GM12878 (cell line): ENCODE measurements around the gene FNDC3B. TPM values are rescaled to one million over a fixed set of nuclear protein-coding genes. Genes with fewer than 3 reads are reported as not detected.

Experiments used
- ATAC-seq: fragments of 200-7000 bp; cut with Tn5 transposase; 3 replicates; pipeline ENCODE4 v1.9.1; 2020; ENCODE audit warnings: mild to moderate bottlenecking, moderate library complexity
- BruUV-seq: library from RNA; stranded (reverse); fragments of 400-500 nt; replicated peaks from 2 replicates; lab custom pipeline; 2021; lab: Mats Ljungman, UMichigan
- CTCF ChIA-PET: fragments of 300-600 bp; sonication (Branson Sonifier 250); formaldehyde crosslinking; extraction: SDS; loops from one replicate; lab custom pipeline; 2021; ENCODE audit warnings: inconsistent platforms; lab: Yijun Ruan, JAX
- POLR2A ChIA-PET: fragments of 350-600 bp; formaldehyde crosslinking; extraction: SDS; loops from one replicate; lab custom pipeline; 2021; ENCODE audit warnings: inconsistent platforms; lab: Charles Lee
- RAD21 ChIA-PET: fragments of 300-600 bp; sonication (Branson Sonifier 250); formaldehyde crosslinking; loops from one replicate; lab custom pipeline; 2023; ENCODE audit warnings: antibody characterized with exemption; ENCODE audit not compliant: unreplicated experiment; lab: Charles Lee
- SMC1A ChIA-PET: fragments of 300-600 bp; sonication (Branson Sonifier 250); formaldehyde crosslinking; loops from one replicate; lab custom pipeline; 2023; ENCODE audit not compliant: unreplicated experiment, uncharacterized antibody; lab: Charles Lee
- DNase-seq: peaks from one replicate; pipeline ENCODE4 v3.0.0-alpha.2; 2011; ENCODE audit warnings: low read depth, low spot score
- FAIRE-seq: peaks from 3 replicates; lab custom pipeline; 2011; peaks lifted over from hg19 to GRCh38; lab: Jason Lieb, UNC
- H2AFZ ChIP-seq: 2 replicates; pipeline ENCODE4 v1.6.0; 2011; ENCODE audit warnings: low read depth, low read length, control low read depth; ENCODE audit not compliant: control insufficient read depth
- H3K27ac ChIP-seq: 2 replicates; pipeline ENCODE4 v1.5.1; 2011; ENCODE audit warnings: control low read depth; ENCODE audit not compliant: control insufficient read depth, insufficient read depth
- H3K27me3 ChIP-seq, 2 experiments: replicated peaks in 1 of 2; 2 replicates each; pipeline versions ENCODE4 v1.6.0 to v1.6.1; 2011; ENCODE audit warnings: low read length in 1 of 2; ENCODE audit not compliant: control insufficient read depth in 2 of 2, insufficient read depth in 2 of 2
- H3K36me3 ChIP-seq, 2 experiments: 2 replicates each; pipeline ENCODE4 v1.5.1; 2011; ENCODE audit warnings: low read length in 1 of 2; ENCODE audit not compliant: control insufficient read depth in 2 of 2, insufficient read depth in 2 of 2
- H3K4me1 ChIP-seq: 2 replicates; pipeline ENCODE4 v1.6.1; 2011; ENCODE audit warnings: mild to moderate bottlenecking, low read length, moderate library complexity, mixed read lengths; ENCODE audit not compliant: control insufficient read depth, insufficient read depth
- H3K4me2 ChIP-seq: 2 replicates; pipeline ENCODE4 v1.6.0; 2011; ENCODE audit warnings: control low read depth; ENCODE audit not compliant: control insufficient read depth, insufficient read depth
- H3K4me3 ChIP-seq: fragments of 200-600 bp; sonication (generic); 2 replicates; pipeline ENCODE4 v1.5.1; 2016
- H3K79me2 ChIP-seq: 2 replicates; pipeline ENCODE4 v1.6.0; 2011; ENCODE audit warnings: low read length; ENCODE audit not compliant: control insufficient read depth, insufficient read depth
- H3K9ac ChIP-seq: 2 replicates; pipeline ENCODE4 v1.8.0; 2011; ENCODE audit warnings: low read length, control low read depth, mixed read lengths; ENCODE audit not compliant: control insufficient read depth, insufficient read depth
- H3K9me3 ChIP-seq: replicated peaks from 3 replicates; pipeline ENCODE4 v1.5.1; 2011; ENCODE audit warnings: mild to moderate bottlenecking, low read length; ENCODE audit not compliant: control insufficient read depth, insufficient read depth
- H4K20me1 ChIP-seq: 2 replicates; pipeline ENCODE4 v1.6.0; 2011; ENCODE audit not compliant: control insufficient read depth, insufficient read depth
- BMI1 ChIP-seq: fragments of 450-650 bp; IDR thresholded peaks from 2 replicates; pipeline ENCODE4 v1.6.1; 2016; ENCODE audit warnings: mild to moderate bottlenecking, moderate library complexity, borderline replicate concordance
- CBFB ChIP-seq: IDR thresholded peaks from 2 replicates; pipeline ENCODE4 v1.6.1; 2016; ENCODE audit warnings: antibody characterized with exemption, low read depth
- ELK1 ChIP-seq: IDR thresholded peaks from 2 replicates; pipeline ENCODE4 v1.6.1; 2012; ENCODE audit warnings: low read depth, low read length, improper control_type of control experiment
- GATAD2B ChIP-seq: fragments of 450-650 bp; conservative IDR thresholded peaks from 2 replicates; pipeline ENCODE4 v1.6.1; 2017; ENCODE audit warnings: low read depth, mild to moderate bottlenecking, moderate library complexity
- HDAC6 ChIP-seq: fragments of 200-600 bp; sonication (generic); IDR thresholded peaks from one replicate; pipeline ENCODE4 v1.8.0; 2017; ENCODE audit warnings: antibody characterized with exemption; ENCODE audit not compliant: unreplicated experiment
- KAT2A ChIP-seq: conservative IDR thresholded peaks from 2 replicates; pipeline ENCODE4 v1.6.1; 2011; ENCODE audit warnings: low read depth, low read length; ENCODE audit not compliant: control insufficient read depth
- RBBP5 ChIP-seq: fragments of 200-600 bp; sonication (generic); conservative IDR thresholded peaks from 2 replicates; pipeline ENCODE4 v1.6.1; 2016
- ZNF622 ChIP-seq: fragments of 450-650 bp; IDR thresholded peaks from 2 replicates; pipeline ENCODE4 v1.6.1; 2017; ENCODE audit warnings: mild to moderate bottlenecking, inconsistent platforms
- WGBS: methylation state at CpG from one replicate; pipeline ENCODE4 v1.1.6; 2016; ENCODE audit warnings: low lambda C conversion rate; ENCODE audit not compliant: insufficient replicate concordance, insufficient coverage; ENCODE audit errors: missing lambda C conversion rate; 5-methylcytosine and 5-hydroxymethylcytosine counted together
- in situ Hi-C: fragments of 300-500 bp; cut with MboI; formaldehyde crosslinking; loops from 9 replicates; pipeline ENCODE4 v1.14.3; 2018; ENCODE audit warnings: mixed read lengths
- intact Hi-C: fragments of 100-400 bp; cut with micrococcal nuclease; formaldehyde crosslinking; loops from one replicate; pipeline ENCODE4 v1.14.2; 2022; ENCODE audit not compliant: unreplicated experiment
- polyA plus RNA-seq, 11 experiments: library from polyadenylated mRNA; depleted of rRNA in 4 of 11; unstranded in 6 of 11; stranded (reverse) in 5 of 11; fragments of >200 nt; fragmentation: Nextera tagmentation in 4 of 11; fragmentation: Illumina TruSeq in 1 of 11; extraction: Ambion mirVana in 4 of 11; extraction: Trizol in 1 of 11; gene quantifications; 1 replicate in 1 of 11; 2 replicates in 10 of 11; pipeline versions ENCODE4 v1.2.1 to v1.2.3, GENCODE V29; 2011 to 2016; ENCODE audit warnings: inconsistent platforms in 2 of 11, missing spikeins in 2 of 11, low read depth in 1 of 11
- total RNA-seq, 4 experiments: library from RNA; depleted of rRNA in 3 of 4; stranded (reverse); fragments of >200 nt in 3 of 4; fragmentation: Illumina TruSeq in 1 of 4; extraction: Trizol in 1 of 4; gene quantifications; 2 replicates each; pipeline versions ENCODE4 v1.2.1 to v1.2.3, GENCODE V29; 2013 to 2021

The FNDC3B gene
- total and polyA plus RNA-seq, 10 of the 15 experiments (the other 5 are each of a cell fraction or from before 2014, with no cell fraction given): 7.9 to 35.0 (median 18.5) TPM

GRCh38 chr3:172296248-172296974 lies 257.0 kb downstream of the FNDC3B start:
- Histone ChIP-seq H3K9ac (no peak overlapping the region), H2AFZ (no peak overlapping the region), H3K4me3 (no peak overlapping the region), H3K9me3 (no peaks in the 10 kb centered on the region; the same call in none of the 3 replicates), H3K27me3 (no peaks in the 10 kb centered on the region), H3K27ac (no peak overlapping the region), H3K4me2 (no peak overlapping the region), H4K20me1 (no peaks in the 10 kb centered on the region), H3K36me3 (peaks cover 8 to 21% of the 10 kb centered on the region in 2 experiments), H3K4me1 (no peaks in the 10 kb centered on the region), H3K79me2 (no peaks in the 10 kb centered on the region)
- CTCF ChIA-PET: interaction anchor here (0.6 kb wide), 2 partner anchors 95 to 171 kb away, joined by 3 read pairs; no protein-coding TSS in a partner anchor
- no TSS peak for BruUV-seq
- TF ChIP-seq KAT2A: no peak
- TF ChIP-seq CBFB: no peak
- TF ChIP-seq GATAD2B: no peak
- no peak for TF ChIP-seq BMI1
- TF ChIP-seq ZNF622: no peak
- TF ChIP-seq HDAC6: no peak
- TF ChIP-seq ELK1: no peak
- TF ChIP-seq RBBP5: no peak
- POLR2A ChIA-PET: no interaction called here
- ATAC-seq: no peak
- no peak for DNase-seq
- RAD21 ChIA-PET: no interaction called here
- FAIRE-seq: no peak
- SMC1A ChIA-PET: no interaction called here
- in situ Hi-C loops (no loop called here), intact Hi-C loops (no loop called here)
- WGBS: 84% methylated on average over 9 of the region's 9 CpGs
